GM18873 (cell line): ENCODE data around the gene ARFGEF2.
"Not testable (repeated sequence)": the region's sequence is repeated elsewhere in the genome, so short reads cannot be mapped to it uniquely, and the experiment has no call there.

Source experiments
- ATAC-seq: cut with Tn5 transposase; IDR thresholded peaks from one replicate; pipeline ENCODE4 v1.9.1; 2021; ENCODE audit warnings: mild to moderate bottlenecking, moderate library complexity, moderate number of reproducible peaks; ENCODE audit not compliant: unreplicated experiment, low FRiP score

Gene ARFGEF2

DNA sequence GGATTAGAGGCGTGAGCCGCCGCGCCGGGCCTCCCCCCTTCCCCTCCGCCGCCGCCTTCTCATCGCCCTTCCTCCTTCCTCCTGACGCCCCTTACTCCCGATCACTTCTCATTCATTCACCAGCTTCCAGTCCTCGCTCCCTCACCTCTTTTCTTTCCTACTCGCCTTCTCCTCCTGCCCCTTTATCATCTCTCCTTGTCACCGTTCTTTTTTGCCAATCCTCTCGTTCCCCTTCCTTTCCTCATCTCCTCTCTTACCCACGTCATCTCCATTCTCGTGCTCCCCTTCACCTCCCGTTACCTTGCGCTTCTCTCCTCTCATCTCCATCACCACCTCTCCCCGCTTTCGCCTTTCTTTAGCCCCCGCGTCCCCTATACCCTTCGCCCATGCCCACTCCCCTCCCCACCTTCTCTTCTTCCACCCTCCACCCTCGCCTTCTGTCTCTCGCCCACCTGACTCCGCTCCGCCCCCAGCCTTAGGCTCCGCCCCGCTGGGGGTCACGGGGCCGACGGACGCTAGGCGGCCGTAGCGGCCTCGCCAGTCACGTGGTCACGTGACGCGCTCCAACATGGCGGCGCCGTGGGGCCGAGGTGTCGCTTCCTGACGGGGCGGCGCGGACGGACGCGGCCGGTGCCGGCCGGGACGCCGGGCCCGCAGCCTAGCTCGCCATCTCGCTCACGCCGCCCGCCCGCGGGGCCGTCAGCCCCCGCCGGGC lies at the start of gene ARFGEF2:
TSS of gene ARFGEF2 (plus strand) at position 544 of the 715 bp plus-strand sequence. CDS start 179 bp downstream, outside the sequence.
- peak; percentile 66 for ATAC-seq

DNA sequence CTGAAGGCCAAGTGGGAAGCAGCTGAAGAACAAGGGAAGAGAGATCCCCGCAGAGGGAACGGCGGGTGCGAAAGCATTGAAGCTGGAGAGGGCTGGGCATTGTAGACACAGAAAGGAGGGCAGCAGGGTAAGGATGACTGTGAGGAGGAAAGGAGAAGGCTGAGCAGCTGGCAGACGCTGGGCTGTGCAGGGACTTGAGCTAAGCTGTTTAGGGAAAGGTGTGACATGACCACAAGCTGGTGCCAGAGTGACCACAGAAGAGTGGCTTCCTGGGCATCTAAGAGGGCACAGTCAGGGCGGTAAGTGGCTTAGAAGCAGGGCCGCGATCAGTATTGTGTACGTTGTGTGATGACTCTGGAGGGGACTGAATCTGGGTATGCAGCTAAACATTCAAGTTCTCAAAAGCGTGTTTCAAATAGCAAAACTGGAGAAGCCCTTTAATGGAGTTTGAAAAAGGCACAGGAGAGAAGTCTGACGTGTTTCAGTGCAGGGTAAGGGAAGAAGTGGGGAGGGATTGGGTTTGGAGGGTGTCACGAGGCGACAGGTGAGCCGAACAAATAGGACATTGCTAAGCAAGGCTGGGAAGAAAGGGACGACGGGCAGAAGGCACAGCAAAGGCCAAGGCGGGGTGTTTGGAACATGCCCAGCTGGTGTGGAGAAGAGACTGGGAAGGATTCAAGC lies 46.1 kb upstream of the ARFGEF2 start:
- no peak for ATAC-seq

DNA sequence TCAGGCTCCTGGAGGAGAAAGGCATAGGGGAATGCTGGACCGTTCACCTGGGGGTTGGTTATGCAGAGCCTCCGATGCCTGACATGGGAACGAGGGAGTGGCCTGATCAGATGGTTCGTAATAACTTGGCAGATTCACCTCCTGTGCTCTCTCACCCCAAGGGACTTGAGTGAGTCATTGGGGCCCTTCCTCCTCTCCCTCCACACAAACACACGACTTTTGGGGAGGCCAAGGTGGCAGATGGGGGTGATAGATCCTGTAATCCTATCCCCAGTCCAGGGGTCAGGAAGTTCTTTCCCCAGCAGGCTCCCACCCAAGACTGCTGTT lies 45.6 kb upstream of the ARFGEF2 start:
- no peak for ATAC-seq

DNA sequence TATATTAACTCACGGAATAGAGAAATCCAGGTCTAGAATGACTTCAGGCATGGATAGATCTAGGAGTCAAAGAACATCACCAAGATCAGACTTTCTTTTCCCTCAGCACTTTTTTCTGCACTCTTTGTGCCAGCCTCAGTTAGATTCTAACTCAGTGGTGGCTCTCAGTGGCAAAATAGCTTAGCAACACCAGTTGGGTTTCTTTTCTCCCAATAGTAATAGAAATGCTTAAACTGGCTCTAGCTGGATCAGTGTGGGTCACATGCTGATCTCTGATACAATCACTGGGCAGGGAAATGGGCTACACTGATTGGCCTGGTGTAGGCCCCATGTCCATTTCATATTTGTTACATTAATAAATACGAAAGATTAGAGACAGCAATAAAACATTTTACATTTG lies 44.2 kb upstream of the ARFGEF2 start:
- ATAC-seq = no peak

DNA sequence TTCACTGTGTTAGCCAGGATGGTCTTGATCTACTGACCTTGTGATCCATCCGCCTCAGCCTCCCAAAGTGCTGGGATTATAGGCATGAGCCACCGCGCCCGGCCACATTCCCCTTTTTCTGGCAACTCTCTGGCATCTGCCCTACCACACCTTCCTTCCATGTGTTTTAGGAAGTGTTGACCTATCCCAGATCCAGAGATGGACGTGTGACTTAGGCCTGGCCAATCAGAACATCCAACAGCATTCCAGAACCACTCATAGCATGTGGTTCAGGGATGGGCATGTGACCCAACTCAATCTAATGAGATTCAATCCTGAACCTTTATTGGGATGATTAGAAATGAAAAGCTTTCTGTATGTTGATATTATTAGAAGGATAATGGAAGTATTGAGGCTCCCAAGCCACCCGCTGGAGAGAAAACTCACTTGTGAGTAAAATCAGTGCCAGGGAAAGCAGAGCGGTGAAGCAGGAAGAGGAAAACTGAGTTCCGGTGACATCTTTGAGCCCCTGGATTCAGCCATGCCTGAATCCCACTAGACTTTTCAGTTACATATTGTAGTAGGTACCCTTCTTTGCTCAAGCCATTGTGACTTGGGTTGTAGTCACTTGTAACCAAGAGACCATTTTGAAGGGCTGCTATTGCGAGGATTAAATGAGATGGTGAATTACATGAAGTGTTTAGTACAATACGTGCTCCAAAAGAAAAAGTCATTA lies 42.8 kb upstream of the ARFGEF2 start:
- ATAC-seq = no peak

DNA sequence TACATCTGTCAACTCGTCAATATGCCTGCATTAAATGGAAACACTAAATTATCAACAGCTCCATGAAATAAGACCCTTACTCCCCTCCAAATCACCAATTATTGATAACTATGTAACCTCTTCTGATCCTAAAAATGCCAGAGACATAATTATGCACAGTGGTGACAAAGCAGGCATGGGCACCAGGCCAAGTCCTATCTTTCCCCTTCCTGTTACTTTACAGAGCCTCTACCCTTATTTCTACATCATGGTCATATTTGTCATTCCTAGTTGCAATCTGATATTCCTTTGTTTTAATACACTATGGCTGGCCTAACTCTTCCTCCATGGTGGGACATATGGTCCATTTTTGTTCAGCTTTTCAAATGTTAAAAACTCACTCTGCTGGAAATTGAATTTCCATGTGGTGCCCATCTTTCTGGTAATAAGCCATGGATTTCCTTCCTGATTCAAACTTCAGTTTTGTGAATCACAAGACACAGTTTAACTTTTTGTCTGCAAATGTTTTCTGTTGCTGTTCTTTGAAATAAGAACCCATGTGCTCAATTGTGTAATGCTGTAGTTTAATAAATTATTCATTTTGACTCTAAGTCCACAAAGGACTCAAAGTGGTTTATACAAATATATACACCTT lies 41.8 kb upstream of the ARFGEF2 start:
- ATAC-seq = no peak

DNA sequence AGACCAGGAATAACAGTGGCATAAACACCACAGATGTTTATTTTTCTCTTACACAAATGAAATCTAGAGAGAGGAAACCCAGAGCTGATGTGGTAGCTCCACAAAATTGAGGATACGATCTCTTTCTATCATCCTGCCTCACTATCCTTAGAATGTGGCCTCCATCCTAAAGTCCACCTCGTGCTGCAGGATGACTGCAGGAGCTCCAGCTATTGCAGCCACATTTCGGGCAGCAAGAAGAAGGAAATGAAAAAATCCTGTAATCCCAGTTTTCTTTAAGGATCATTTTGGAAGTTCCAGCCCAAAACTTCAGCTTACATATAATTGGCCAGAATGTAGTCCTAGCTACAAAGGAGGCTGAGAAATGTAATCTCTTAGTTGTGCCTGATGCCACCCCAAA lies 41.2 kb upstream of the ARFGEF2 start:
- no peak for ATAC-seq

DNA sequence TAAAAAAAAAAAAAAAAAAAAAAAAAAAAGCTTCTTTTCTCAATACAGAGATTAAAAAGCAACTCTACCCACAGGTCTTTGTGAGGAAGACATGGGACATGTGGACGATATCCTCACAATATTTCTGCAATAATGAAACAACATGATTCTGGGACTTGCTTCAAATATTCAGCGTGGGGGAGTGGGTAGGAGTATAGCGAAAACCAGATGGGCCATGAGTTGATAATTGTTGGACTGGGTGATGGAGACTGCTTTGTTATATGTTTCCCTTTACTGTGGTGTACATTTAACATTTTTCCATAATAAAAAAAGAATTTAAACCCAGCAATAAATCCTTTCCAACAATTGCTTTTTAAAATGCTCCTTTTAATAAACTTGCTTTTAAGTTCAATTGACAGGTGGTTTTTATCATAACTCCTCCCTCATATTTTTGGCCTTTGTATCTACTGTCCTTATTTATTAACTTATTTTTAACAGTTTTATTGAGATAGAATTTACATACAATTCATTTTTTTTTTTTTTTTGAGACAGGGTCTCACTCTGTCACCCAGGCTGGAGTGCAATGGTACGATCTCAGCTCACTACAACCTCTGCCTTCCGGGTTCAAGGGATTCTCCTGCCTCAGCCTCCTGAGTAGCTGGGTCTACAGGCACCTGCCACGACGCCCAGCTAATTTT lies 40.4 kb upstream of the ARFGEF2 start:
- ATAC-seq = no peak

DNA sequence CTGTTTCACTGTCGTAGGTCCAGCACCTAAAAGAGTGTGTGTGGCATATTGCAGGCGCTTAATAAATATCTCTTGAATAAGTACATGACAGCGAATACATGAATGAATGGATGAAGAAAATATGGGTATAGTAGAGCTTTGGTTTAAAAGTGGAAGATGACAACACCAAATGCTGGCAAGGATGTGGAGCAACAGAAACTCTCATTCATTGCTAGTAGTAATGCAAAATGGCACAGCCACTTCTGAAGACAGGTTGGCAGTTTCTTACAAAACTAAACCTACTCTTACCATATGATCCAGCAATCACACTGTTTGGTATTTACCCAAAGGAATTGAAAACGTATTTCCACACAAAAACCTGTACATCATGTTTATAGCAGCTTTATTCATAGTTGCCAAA lies 36.3 kb upstream of the ARFGEF2 start:
- no peak for ATAC-seq

DNA sequence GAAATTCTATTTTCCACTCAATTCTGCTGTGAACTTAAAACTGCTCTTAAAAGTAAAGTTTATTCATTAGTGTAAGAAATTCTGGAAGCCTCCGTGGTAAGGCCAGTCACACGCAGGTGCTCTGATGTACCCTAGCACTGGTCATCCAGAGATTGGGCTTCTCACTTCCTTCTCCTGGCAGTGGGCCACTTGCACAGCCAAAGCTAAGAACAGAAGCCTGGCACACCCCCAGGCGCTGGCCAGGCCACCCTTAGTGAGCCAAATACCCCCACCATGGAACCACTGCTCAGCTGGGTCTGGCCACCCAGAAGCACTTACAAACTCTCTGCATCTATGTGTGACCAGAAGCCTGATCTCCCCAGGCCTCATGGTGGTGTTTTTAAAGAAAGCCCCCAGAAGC lies 35.3 kb upstream of the ARFGEF2 start:
- no peak for ATAC-seq

DNA sequence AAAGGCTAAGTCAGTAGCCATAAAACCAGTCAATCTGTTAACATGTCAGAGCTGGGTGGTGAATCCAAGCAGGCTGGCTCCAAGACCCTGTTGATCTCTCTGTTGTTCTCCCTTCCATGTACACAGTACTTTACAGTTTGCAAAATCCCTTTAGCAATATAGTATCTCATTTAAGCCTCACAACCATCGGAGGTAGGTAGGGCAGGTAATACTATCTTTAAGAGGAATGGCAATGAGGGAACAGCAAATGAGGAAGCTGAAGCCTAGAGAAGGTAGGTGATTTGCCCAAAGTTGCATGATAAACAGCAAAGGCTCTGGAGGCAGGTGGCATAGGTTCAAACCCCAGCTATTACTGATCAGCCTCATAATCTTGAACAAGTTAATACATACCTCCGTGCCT lies 34.7 kb upstream of the ARFGEF2 start:
- no peak for ATAC-seq

DNA sequence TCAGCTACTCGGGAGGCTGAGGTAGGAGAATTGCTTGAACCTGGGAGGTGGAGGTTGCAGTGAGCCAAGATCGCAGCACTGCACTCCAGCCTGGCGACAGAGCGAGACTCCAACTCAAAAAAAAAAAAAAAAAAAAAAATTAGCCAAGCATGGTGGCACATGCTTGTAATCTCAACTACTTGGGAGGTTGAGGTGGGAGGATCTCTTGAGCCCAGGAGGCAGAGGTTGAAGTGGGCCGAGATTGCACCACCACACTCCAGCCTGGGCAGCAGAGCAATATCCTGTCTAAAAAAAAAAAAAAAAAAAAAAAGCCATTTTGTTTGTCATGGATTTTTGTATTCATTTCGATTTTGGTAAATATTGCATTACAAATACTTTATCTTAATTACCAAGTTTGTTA lies 33.0 kb upstream of the ARFGEF2 start:
- ATAC-seq = not testable (repeated sequence)

DNA sequence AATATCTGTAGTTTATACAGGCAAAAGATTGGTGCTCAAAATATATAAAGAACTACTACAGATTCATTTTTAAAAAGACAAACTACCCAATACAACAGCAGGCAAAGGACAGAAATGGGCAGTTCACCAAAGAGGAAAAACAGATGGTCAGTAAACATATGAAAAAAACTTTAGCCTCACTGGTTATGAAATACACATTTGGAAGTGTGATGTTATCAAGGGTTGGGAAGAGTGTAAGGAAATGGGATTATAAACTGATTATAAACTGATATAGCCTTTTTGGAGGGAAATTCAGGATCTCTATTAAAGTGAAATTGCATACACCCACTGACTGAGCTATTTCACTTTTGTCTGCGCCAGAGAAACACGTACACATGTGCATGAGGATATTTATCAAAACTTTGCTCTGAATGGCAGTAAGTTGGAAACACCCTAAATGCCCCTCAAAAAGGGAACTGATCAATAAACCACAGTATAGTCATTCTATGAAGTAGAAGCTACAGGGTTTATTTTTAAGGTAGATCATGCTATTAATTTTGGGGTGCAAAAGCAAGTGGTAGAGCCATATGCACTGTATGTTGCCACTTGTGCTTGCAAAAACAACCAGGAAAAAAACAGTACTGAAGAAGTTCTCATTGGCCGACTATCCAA lies 32.2 kb upstream of the ARFGEF2 start:
- ATAC-seq = no peak

DNA sequence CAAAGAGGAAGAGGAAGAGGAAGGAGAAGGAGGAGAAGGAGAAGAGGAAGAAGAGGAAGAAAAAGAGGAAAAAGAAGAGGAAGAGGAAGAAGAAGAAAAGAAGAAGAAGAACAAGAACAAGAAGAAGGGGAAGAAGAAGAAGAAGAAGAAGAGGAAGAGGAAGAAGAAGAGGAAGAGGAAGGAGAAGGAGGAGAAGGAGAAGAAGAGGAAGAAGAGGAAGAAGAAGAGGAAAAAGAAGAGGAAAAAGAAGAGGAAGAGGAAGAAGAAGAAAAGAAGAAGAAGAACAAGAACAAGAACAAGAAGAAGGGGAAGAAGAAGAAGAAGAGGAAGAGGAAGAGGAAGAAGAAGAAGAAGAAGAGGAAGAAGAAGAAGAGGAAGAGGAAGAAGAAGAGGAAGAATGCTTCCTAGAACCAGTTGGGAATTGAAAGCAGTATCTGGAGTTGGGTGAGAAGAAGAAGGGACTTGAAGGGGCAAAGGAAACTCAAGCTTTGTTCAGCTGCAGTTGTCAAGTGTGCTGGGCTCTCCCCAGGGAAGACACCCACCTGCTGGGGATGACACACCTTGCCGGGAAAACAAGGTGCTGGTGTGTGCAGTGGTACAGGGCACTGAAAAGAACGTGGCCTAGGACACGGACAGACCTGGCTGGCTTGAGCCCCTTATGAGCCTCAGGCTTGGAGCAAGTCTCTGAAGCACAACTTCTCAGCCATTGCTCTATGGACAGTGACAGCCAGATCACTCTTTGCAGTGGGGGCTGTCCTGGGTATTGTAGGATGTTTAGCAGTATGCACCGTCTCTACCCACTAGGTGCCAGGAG lies 30.1 kb upstream of the ARFGEF2 start:
- ATAC-seq = no peak

DNA sequence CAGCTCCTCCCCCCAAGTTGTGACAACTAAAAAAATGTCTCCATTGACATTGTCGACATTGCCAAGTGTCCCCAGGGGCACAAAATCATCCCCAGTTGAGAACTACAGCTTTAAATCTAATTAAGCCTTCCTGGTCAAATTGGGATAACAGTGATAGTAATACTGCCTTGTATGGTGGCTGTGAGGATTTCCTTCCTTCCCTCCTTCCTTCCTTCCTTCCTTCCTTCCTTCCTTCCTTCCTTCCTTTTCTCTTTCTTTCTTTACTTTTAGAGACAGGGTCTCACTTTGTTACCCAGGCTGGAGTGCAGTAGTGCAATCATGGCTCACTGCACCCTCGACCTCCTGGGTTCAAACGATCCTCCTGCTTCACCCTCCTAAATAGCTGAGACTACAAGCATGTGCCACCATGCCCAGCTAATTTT lies 29.5 kb upstream of the ARFGEF2 start:
- ATAC-seq = no peak

DNA sequence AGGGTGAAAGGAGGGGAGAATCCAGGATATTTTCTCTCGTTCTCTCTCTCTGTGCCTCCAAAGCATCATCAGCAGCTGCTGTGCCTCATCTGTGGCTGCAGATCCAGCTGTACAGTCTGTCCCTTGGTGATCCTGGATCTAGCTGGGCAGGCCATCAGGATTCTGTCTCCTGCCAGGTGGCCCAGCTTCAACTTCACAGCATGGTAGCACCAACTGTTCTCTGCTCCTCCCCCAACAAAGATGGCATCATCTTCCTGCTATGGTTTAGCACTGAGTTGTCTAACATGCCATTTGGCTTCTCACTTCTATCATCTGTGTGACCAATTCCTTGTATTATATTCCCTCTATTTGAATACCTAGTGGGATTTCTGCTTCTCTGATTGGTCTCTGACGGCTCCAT lies 28.6 kb upstream of the ARFGEF2 start:
- no peak for ATAC-seq

DNA sequence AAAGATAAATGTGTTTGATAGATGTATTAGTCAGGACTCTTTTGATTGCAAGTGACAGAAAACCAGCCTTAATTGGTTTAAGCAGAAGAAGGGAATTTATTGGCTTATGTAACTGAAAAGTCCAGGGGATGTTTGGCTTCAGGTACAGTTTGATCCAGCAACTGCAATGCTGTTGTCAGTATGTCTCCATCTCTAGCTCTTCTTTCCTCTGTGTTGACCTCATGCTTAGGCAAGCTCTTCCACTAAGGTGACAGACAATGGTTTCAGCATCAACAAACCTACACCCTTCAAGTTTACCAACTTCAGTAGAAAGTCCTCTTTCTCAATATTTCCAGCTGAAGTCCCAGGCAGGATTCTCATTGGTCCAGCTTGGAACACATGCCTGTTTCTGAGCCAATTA lies 28.1 kb upstream of the ARFGEF2 start:
- no peak for ATAC-seq

DNA sequence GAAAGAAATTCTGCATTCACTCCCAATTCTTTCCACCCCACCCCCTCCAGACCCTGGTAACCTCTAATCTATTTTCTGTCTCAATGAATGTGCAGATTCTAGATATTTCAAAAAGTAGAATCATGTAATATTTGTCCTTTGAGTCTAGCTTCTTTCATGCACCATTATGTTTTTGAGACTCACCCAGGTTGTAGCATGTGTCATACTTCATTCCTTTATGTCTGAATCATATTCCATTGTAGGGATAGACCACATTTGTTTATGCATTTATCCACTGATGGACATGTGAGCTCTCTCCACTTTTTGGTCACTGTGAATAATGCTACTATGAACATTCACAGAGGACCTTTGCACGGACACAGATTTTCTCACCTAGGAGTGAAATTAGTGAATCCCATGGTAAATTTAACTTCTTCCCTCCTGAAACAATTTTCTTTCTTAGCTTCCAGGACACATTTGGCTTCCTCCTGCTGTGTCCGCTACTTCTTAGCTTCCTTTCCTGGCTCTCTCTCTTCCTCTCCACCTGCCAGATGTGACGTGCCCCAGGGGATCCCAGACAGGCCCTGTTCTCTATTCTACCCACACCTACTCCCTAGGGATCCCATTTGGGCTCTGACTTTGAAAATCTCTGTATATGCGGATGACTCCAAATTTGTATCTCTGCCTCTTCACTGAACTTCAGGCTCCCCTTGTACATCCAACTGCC lies 24.1 kb upstream of the ARFGEF2 start:
- ATAC-seq = no peak

DNA sequence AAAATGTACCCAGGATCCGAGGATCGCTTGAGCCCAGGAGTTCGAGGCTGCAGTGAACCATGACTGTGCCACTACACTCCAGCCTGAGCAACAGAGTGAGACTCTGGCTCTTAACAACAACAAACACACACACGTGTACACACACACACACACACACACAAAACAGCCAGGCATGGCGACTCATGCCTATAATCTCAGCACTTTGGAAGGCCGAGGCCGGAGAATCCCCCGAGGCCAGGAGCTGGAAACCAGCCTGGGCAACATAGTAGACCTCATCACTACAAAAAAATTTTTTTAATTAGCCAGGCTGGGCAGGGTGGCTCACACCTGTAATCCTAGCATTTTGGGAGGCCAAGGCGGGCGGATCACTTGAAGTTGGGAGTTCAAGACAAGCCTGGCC lies 23.3 kb upstream of the ARFGEF2 start:
- ATAC-seq = no peak
